Measurements from ENCODE around the gene ESRRB. TPM values are rescaled to one million over a fixed set of nuclear protein-coding genes. Genes with fewer than 3 reads are reported as not detected.

ESRRB gene
- total RNA-seq, 1 experiment from 2014 or later: not detected

- Histone ChIP-seq H3K4me2 (no peak overlapping the region), H3K36me3 (ENCODE audit: low read depth) (no peaks in the 10 kb centered on the region), H3K27me3 (ENCODE audit: insufficient read depth, low read depth) (peaks cover 87% of the 10 kb centered on the region), H3K9me2 (ENCODE audit: insufficient read depth) (no peaks in the 10 kb centered on the region), H4K20me1 (ENCODE audit: insufficient read depth) (no peaks in the 10 kb centered on the region; the same call in 1 of the 2 replicates), H3K4me3 (no peak overlapping the region), H3F3A (ENCODE audit: insufficient read depth, low read depth) (no peaks in the 10 kb centered on the region), H3K27ac (no peak overlapping the region), H2AFZ (no peak overlapping the region), H3K9me3 (ENCODE audit: insufficient read depth, low read depth) (no peaks in the 10 kb centered on the region), H3K79me2 (ENCODE audit: low read depth) (no peaks in the 10 kb centered on the region), H3K4me1 (replicated peaks; ENCODE audit: insufficient read depth) (no peaks in the 10 kb centered on the region)
- ChIA-PET CTCF (no interaction called here), POLR2A (ENCODE audit: unreplicated experiment) (no interaction called here)
- TF ChIP-seq EZH2 (IDR thresholded peaks at IDR 0.05; ENCODE audit: low read depth): no peak
- TF ChIP-seq CTCF (conservative IDR thresholded peaks at IDR 0.05): no peak
- no peak for DNase-seq
- intact Hi-C loops (cut with micrococcal nuclease; ENCODE audit: unreplicated experiment): no loop called here
- BruUV-seq (replicated peaks): no TSS peak
Measured at GRCh38 chr14:76343386-76343785, 32.6 kb upstream of the ESRRB start.

GRCh38 chr14:76346391-76347160 lies 29.4 kb upstream of the ESRRB start:
- H2AFZ ChIP-seq: no peak overlapping the region
- TF ChIP-seq EZH2 (IDR thresholded peaks at IDR 0.05; ENCODE audit: low read depth) (no peak), CTCF (conservative IDR thresholded peaks at IDR 0.05) (no peak)
- H3K79me2 ChIP-seq (ENCODE audit: low read depth): no peaks in the 10 kb centered on the region
- intact Hi-C loops (cut with micrococcal nuclease; ENCODE audit: unreplicated experiment): no loop called here
- ChIA-PET CTCF (no interaction called here), POLR2A (ENCODE audit: unreplicated experiment) (no interaction called here)
- H3K9me2 ChIP-seq (ENCODE audit: insufficient read depth): no peaks in the 10 kb centered on the region
- no peaks in the 10 kb centered on the region for H3K9me3 ChIP-seq (ENCODE audit: insufficient read depth, low read depth)
- H3F3A ChIP-seq (ENCODE audit: insufficient read depth, low read depth): no peaks in the 10 kb centered on the region
- no peaks in the 10 kb centered on the region; the same call in 1 of the 2 replicates for H4K20me1 ChIP-seq (ENCODE audit: insufficient read depth)
- H3K36me3 ChIP-seq (ENCODE audit: low read depth): no peaks in the 10 kb centered on the region
- no TSS peak for BruUV-seq (replicated peaks)
- H3K4me1 ChIP-seq (replicated peaks; ENCODE audit: insufficient read depth): no peaks in the 10 kb centered on the region
- no peak for DNase-seq
- peaks cover 82% of the 10 kb centered on the region for H3K27me3 ChIP-seq (ENCODE audit: insufficient read depth, low read depth)
- no peak overlapping the region for H3K27ac ChIP-seq
- no peak overlapping the region for H3K4me2 ChIP-seq
- H3K4me3 ChIP-seq: no peak overlapping the region

- no peak overlapping the region for H3K4me2 ChIP-seq
- H3F3A ChIP-seq (ENCODE audit: insufficient read depth, low read depth): no peaks in the 10 kb centered on the region
- POLR2A ChIA-PET (ENCODE audit: unreplicated experiment): no interaction called here
- no peak overlapping the region for H3K27ac ChIP-seq
- H4K20me1 ChIP-seq (ENCODE audit: insufficient read depth): no peaks in the 10 kb centered on the region; the same call in 1 of the 2 replicates
- H2AFZ ChIP-seq: no peak overlapping the region
- BruUV-seq (replicated peaks): no TSS peak
- H3K79me2 ChIP-seq (ENCODE audit: low read depth): no peaks in the 10 kb centered on the region
- no peaks in the 10 kb centered on the region for H3K9me2 ChIP-seq (ENCODE audit: insufficient read depth)
- CTCF ChIA-PET: no interaction called here
- peaks cover 72% of the 10 kb centered on the region for H3K27me3 ChIP-seq (ENCODE audit: insufficient read depth, low read depth)
- H3K4me3 ChIP-seq: no peak overlapping the region
- H3K36me3 ChIP-seq (ENCODE audit: low read depth): no peaks in the 10 kb centered on the region
- DNase-seq: no peak
- no peaks in the 10 kb centered on the region for H3K4me1 ChIP-seq (replicated peaks; ENCODE audit: insufficient read depth)
- intact Hi-C loops (cut with micrococcal nuclease; ENCODE audit: unreplicated experiment): no loop called here
- H3K9me3 ChIP-seq (ENCODE audit: insufficient read depth, low read depth): no peaks in the 10 kb centered on the region
- TF ChIP-seq CTCF (conservative IDR thresholded peaks at IDR 0.05) (no peak), EZH2 (IDR thresholded peaks at IDR 0.05; ENCODE audit: low read depth) (no peak)
Measured at GRCh38 chr14:76348898-76349297, 27.0 kb upstream of the ESRRB start.
